GM21619 (cell line): ENCODE results near the gene SPO11.

ENCODE experiments used
- ATAC-seq: cut with Tn5 transposase; IDR thresholded peaks from one replicate; pipeline ENCODE4 v1.9.1; 2021; ENCODE audit not compliant: unreplicated experiment

SPO11 gene

GRCh38 chr20:57374931-57375651 is 45.5 kb downstream of the SPO11 start:
- no peak for ATAC-seq

- no peak for ATAC-seq
Measured at GRCh38 chr20:57375652-57376230, 46.1 kb downstream of the SPO11 start.

GRCh38 chr20:57377350-57377749 is 47.7 kb downstream of the SPO11 start:
- ATAC-seq = no peak

- ATAC-seq = no peak
Measured at GRCh38 chr20:57378107-57378506, 48.5 kb downstream of the SPO11 start.

GRCh38 chr20:57378646-57379262 is 49.2 kb downstream of the SPO11 start:
- no peak for ATAC-seq

- no peak for ATAC-seq
Measured at GRCh38 chr20:57379263-57379647, 49.7 kb downstream of the SPO11 start.

GRCh38 chr20:57380081-57380750 is 50.6 kb downstream of the SPO11 start:
- ATAC-seq = no peak

- no peak for ATAC-seq
Measured at GRCh38 chr20:57381596-57382503, 52.2 kb downstream of the SPO11 start.

- no peak for ATAC-seq
Measured at GRCh38 chr20:57382516-57382915, 52.9 kb downstream of the SPO11 start.

GRCh38 chr20:57383447-57384347 is 54.1 kb downstream of the SPO11 start:
- no peak for ATAC-seq

- ATAC-seq = no peak
Measured at GRCh38 chr20:57384486-57384885, 54.9 kb downstream of the SPO11 start.

- no peak for ATAC-seq
Measured at GRCh38 chr20:57384953-57385761, 55.6 kb downstream of the SPO11 start.

- ATAC-seq = no peak
Measured at GRCh38 chr20:57385940-57386339, 56.3 kb downstream of the SPO11 start.

- ATAC-seq = no peak
Measured at GRCh38 chr20:57386762-57387161, 57.2 kb downstream of the SPO11 start.

GRCh38 chr20:57387463-57387862 is 57.9 kb downstream of the SPO11 start:
- ATAC-seq = no peak

- no peak for ATAC-seq
Measured at GRCh38 chr20:57387945-57388371, 58.4 kb downstream of the SPO11 start.

- ATAC-seq = no peak
Measured at GRCh38 chr20:57388953-57389694, 59.5 kb downstream of the SPO11 start.
